ENCODE measurements around the gene GDAP1L1. TPM values are rescaled to one million over a fixed set of nuclear protein-coding genes. Genes with fewer than 3 reads are reported as not detected.

The GDAP1L1 gene
- total and polyA plus RNA-seq, 2 donors (not counting 3 experiments of a cell fraction or from before 2014, with no cell fraction given), result not detected

DNA sequence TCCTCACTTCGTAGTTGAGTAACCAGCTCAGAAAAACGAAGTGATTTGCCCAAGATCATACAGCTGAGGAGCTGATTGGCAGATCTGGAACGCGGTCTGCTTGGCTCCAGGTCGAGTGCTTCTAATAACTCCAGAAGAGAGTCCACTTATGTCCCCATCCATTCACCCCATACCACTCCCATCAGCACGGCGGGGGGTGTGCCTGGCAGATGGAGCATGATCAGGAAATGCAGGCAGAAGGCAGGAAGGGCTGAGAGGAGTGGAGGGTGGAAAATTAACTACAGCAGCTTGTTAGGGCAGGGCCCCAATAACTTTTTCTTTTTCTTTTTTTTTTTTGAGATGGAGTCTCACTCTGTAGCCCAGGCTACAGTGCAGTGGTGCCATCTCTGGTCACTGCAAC is 48.9 kb downstream of the GDAP1L1 start:
- Histone ChIP-seq H2AFZ (ENCODE audit: low read depth, low read length) (no peak overlapping the region), H3K9me3 (replicated peaks; ENCODE audit: control insufficient read depth, insufficient read depth, low read length) (no peaks in the 10 kb centered on the region), H3K9me1 (replicated peaks; ENCODE audit: control insufficient read depth, extremely low read depth, insufficient read depth, low read length) (no peaks in the 10 kb centered on the region), H3K27me3 (ENCODE audit: control insufficient read depth in 2 of 2, insufficient read depth in 2 of 2, low read length in 2 of 2) (no peaks in the 10 kb centered on the region), H3K4me2 (ENCODE audit: insufficient read depth, low read length) (no peak overlapping the region), H4K20me1 (replicated peaks; ENCODE audit: control insufficient read depth, extremely low read depth, insufficient read depth, low read length) (no peaks in the 10 kb centered on the region), H3K4me3 (replicated peaks in 1 of 3; ENCODE audit: insufficient read depth in 1 of 3, low read depth in 1 of 3, low read length in 3 of 3) (no peak overlapping the region), H3K4me1 (ENCODE audit: control insufficient read depth, extremely low read depth, insufficient read depth, low read length) (no peaks in the 10 kb centered on the region), H3K36me3 (ENCODE audit: control insufficient read depth in 2 of 2, extremely low read depth in 1 of 2, insufficient read depth in 2 of 2, low read length in 2 of 2) (no peaks in the 10 kb centered on the region), H3K9ac (replicated peaks; ENCODE audit: extremely low read depth, insufficient read depth, low read length) (no peak overlapping the region), H3K79me2 (ENCODE audit: control insufficient read depth, insufficient read depth, low read length) (no peaks in the 10 kb centered on the region), H3K27ac (ENCODE audit: insufficient read depth, low read depth, low read length) (no peak overlapping the region)
- CTCF ChIA-PET, result interaction anchor here (0.6 kb wide), 2 partner anchors 15 to 548 kb away, joined by 3 read pairs; partner anchors contain the start of gene FITM2
- dilution Hi-C loops (cut with MboI; ENCODE audit: extremely low pct_ligation_motif_present, low sequenced_read_pairs), result no loop called here
- BruUV-seq (replicated peaks), result no TSS peak
- no peak for TF ChIP-seq MYC (IDR thresholded peaks at IDR 0.05; ENCODE audit: low read depth, low read length)
- no peak for TF ChIP-seq CTCF (IDR thresholded peaks at IDR 0.05; ENCODE audit: extremely low read depth in 1 of 2, insufficient read depth in 1 of 2, low read depth in 1 of 2, low read length in 2 of 2)
- no peak for TF ChIP-seq GATA2 (IDR thresholded peaks at IDR 0.05; ENCODE audit: insufficient read depth, insufficient read length, low read depth, low read length)
- no peak for TF ChIP-seq POLR2A (IDR thresholded peaks at IDR 0.05; ENCODE audit: low read depth, low read length)
- no peak for TF ChIP-seq POLR2AphosphoS5 (IDR thresholded peaks at IDR 0.05; ENCODE audit: insufficient read depth, low read depth, low read length)
- TF ChIP-seq JUN (IDR thresholded peaks at IDR 0.05; ENCODE audit: borderline replicate concordance, insufficient read depth, insufficient read length, low read depth), result no peak
- TF ChIP-seq MAX (IDR thresholded peaks at IDR 0.05; ENCODE audit: insufficient read depth, insufficient read length), result no peak
- TF ChIP-seq FOS (IDR thresholded peaks at IDR 0.05; ENCODE audit: borderline replicate concordance, insufficient read depth, low read length), result no peak
- no peak for TF ChIP-seq EZH2 (IDR thresholded peaks at IDR 0.05; ENCODE audit: borderline replicate concordance, low read depth, low read length, severe bottlenecking)
- no peak for DNase-seq (ENCODE audit: low read depth, low spot score)
- no peak for FAIRE-seq
- POLR2A ChIA-PET, result no interaction called here
- intact Hi-C loops (cut with micrococcal nuclease), result no loop called here
